HL-60 (cell line): ENCODE measurements around the gene DBX1.

ENCODE experiments used
- DNase-seq, 2 experiments: peaks; one replicate each; pipeline ENCODE4 v3.0.0-alpha.2; 2010 to 2020; ENCODE audit warnings: low read depth in 1 of 2, low spot score in 1 of 2
- H3K27ac ChIP-seq: fragments of 250-450 bp; sonication (Bioruptor Pico); replicated peaks from 2 replicates; pipeline ENCODE4 v1.5.1; 2020; ENCODE audit warnings: mild to moderate bottlenecking, moderate library complexity
- H3K27me3 ChIP-seq: fragments of 250-450 bp; sonication (Bioruptor Pico); 2 replicates; pipeline ENCODE4 v1.5.1; 2021; ENCODE audit warnings: mild to moderate bottlenecking, moderate library complexity; ENCODE audit not compliant: insufficient read depth, poor library complexity, severe bottlenecking
- H3K4me3 ChIP-seq: replicated peaks from 2 replicates; pipeline ENCODE4 v1.5.1; 2011; ENCODE audit warnings: mild to moderate bottlenecking, control low read depth, low read length; ENCODE audit not compliant: insufficient read depth
- GABPA ChIP-seq: IDR thresholded peaks from 2 replicates; pipeline ENCODE4 v1.6.1; 2012; ENCODE audit warnings: low read depth
- POLR2AphosphoS5 ChIP-seq: IDR thresholded peaks from 2 replicates; pipeline ENCODE4 v1.6.1; 2012; ENCODE audit warnings: low read depth
- SPI1 ChIP-seq: IDR thresholded peaks from 2 replicates; pipeline ENCODE4 v1.6.1; 2012; ENCODE audit warnings: low read depth, mild to moderate bottlenecking, borderline replicate concordance
- long read RNA-seq: library from polyadenylated mRNA; unstranded; transcript quantifications from one replicate; pipeline ENCODE4 v2.0.0, GENCODE V29; 2020
- TF ChIP-seq, protein P1 (sequence below): IDR thresholded peaks from one replicate; pipeline ENCODE4 v1.5.1; 2011; ENCODE audit warnings: low read length, control low read depth, inconsistent platforms; ENCODE audit not compliant: insufficient read depth
- TF ChIP-seq, protein P2 (sequence below): IDR thresholded peaks from 2 replicates; pipeline ENCODE4 v1.6.1; 2012; ENCODE audit warnings: low read depth; ENCODE audit not compliant: insufficient replicate concordance

Gene DBX1, protein sequence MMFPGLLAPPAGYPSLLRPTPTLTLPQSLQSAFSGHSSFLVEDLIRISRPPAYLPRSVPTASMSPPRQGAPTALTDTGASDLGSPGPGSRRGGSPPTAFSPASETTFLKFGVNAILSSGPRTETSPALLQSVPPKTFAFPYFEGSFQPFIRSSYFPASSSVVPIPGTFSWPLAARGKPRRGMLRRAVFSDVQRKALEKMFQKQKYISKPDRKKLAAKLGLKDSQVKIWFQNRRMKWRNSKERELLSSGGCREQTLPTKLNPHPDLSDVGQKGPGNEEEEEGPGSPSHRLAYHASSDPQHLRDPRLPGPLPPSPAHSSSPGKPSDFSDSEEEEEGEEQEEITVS
- long read RNA-seq, result 0 reads

DNA sequence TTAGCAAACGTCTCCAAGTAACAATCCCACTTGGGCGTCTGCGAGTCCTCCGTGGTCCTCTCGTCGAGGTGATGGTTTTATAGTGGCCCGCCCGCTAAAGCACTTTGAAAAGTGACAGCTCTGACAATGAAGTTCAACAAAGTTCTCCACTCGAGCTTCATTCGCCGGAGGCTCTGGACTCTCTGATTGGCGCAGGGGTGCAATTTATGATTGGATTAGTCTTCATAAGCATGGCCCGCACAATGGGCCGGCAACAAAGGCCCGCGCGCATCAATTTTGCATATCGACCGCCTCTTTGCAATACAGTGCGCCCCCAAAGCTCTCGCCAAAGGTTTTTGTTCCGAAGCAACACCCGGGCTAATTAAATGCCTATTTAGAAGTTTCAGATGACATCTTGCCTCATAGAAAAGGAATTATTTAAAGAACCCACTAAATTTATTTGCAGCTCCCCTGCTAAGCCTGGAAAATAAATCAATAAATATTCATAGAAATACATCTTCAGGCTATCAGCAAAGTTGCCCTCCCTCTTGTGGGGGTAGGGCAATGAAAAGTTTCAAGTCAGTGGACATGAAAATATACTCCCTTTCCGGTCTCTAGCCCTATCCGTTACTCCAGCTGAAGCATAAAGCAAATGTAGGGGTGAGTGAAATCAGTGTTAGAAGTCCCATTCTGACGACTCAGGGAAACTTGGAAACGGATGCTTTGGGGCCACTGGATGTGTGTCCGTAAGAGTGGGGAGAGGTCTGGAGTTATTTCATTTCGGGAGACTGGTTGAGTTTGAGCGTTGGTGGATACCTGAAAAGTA, at the start of gene DBX1:
Gene DBX1 (minus strand): TSS at position 51 of the 805 bp plus-strand sequence. CDS start 151 bp downstream, outside the sequence.
- H3K27me3 ChIP-seq, result peaks cover 73% of the 10 kb centered on the region
- no peak within 1 kb of the TSS for H3K27ac ChIP-seq
- TF ChIP-seq, protein P1, sequence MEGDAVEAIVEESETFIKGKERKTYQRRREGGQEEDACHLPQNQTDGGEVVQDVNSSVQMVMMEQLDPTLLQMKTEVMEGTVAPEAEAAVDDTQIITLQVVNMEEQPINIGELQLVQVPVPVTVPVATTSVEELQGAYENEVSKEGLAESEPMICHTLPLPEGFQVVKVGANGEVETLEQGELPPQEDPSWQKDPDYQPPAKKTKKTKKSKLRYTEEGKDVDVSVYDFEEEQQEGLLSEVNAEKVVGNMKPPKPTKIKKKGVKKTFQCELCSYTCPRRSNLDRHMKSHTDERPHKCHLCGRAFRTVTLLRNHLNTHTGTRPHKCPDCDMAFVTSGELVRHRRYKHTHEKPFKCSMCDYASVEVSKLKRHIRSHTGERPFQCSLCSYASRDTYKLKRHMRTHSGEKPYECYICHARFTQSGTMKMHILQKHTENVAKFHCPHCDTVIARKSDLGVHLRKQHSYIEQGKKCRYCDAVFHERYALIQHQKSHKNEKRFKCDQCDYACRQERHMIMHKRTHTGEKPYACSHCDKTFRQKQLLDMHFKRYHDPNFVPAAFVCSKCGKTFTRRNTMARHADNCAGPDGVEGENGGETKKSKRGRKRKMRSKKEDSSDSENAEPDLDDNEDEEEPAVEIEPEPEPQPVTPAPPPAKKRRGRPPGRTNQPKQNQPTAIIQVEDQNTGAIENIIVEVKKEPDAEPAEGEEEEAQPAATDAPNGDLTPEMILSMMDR, result no peak
- TF ChIP-seq GABPA (no peak), SPI1 (no peak), POLR2AphosphoS5 (no peak)
- TF ChIP-seq, protein P2, sequence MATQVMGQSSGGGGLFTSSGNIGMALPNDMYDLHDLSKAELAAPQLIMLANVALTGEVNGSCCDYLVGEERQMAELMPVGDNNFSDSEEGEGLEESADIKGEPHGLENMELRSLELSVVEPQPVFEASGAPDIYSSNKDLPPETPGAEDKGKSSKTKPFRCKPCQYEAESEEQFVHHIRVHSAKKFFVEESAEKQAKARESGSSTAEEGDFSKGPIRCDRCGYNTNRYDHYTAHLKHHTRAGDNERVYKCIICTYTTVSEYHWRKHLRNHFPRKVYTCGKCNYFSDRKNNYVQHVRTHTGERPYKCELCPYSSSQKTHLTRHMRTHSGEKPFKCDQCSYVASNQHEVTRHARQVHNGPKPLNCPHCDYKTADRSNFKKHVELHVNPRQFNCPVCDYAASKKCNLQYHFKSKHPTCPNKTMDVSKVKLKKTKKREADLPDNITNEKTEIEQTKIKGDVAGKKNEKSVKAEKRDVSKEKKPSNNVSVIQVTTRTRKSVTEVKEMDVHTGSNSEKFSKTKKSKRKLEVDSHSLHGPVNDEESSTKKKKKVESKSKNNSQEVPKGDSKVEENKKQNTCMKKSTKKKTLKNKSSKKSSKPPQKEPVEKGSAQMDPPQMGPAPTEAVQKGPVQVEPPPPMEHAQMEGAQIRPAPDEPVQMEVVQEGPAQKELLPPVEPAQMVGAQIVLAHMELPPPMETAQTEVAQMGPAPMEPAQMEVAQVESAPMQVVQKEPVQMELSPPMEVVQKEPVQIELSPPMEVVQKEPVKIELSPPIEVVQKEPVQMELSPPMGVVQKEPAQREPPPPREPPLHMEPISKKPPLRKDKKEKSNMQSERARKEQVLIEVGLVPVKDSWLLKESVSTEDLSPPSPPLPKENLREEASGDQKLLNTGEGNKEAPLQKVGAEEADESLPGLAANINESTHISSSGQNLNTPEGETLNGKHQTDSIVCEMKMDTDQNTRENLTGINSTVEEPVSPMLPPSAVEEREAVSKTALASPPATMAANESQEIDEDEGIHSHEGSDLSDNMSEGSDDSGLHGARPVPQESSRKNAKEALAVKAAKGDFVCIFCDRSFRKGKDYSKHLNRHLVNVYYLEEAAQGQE, result no peak
- DNase-seq, result no peak
- no peak within 1 kb of the TSS for H3K4me3 ChIP-seq

DNA sequence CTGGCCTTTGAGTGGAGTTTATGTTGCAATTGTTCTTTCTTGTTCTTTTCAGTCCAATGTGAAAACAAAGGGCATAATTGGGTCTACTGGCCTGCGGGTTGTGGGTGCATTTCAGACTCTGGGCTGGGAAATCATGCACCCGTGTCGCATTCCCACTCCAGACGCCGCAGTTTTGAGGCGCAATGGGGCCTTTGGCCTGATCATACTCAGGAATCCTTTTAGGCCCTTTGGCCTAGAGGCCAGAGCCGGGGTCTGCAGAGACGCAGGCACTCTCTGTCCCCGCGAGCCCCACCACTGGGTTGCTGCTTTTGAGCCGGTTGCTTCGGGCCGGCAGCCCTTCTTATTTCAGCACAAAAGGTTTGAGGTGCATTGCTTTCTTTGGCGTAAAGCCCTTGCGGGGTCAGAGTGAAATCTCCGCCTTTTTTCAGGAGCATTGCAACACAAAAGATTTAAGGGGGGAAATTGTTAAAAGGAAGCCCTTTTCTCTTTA, 48.4 kb upstream of the DBX1 start:
- H3K27ac ChIP-seq, result no peak overlapping the region
- no peak for TF ChIP-seq GABPA
- TF ChIP-seq, protein P1, result no peak
- TF ChIP-seq POLR2AphosphoS5, result no peak
- TF ChIP-seq, protein P2, result no peak
- TF ChIP-seq SPI1, result no peak
- no peak overlapping the region for H3K4me3 ChIP-seq
- H3K27me3 ChIP-seq, result peaks cover 26% of the 10 kb centered on the region
- no peak for DNase-seq

DNA sequence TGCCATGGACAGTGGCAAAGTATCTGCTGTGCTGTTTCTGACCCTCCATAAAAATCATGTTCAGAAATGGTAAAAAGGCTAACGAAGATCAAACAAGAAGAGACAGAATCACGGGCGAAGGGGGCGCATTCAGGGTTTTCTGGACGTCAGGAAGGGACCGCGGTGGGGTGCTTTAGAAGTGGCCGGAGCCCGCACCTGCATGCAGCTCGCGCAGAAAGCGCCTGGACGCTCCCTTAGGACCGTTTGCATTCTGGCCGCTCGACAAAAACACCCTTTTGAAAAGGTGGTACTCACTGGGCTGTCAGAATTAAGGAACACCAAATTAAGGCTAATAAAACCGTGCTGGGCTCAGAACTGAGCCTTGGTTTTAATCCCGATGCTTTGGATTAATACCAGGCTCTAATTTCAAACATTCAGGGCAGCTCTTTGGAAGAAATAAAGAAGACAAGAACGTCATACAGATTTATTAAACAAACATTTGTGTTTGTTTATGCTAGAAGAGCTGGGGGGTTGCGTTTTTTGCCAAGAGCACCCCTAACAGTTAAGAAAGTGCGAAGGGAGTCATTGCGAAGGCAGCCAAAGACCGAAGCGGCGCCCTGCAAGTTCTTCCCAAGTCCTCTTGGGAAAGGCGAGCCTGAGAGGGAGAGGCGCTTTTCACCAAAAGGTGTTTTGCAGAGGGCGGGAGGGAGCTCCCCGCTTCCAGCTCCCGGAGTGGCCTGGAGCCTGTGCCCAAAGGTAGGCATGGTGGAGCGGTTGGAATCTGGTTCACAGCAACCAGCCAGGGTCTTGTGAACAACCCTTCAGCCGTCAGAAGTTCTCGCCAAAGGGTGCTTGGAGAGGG, 47.7 kb upstream of the DBX1 start:
- H3K27me3 ChIP-seq, result peaks cover 26% of the 10 kb centered on the region
- no peak for DNase-seq
- TF ChIP-seq GABPA, result no peak
- no peak for TF ChIP-seq POLR2AphosphoS5
- TF ChIP-seq, protein P2, result no peak
- TF ChIP-seq SPI1, result no peak
- TF ChIP-seq, protein P1, result no peak
- no peak overlapping the region for H3K4me3 ChIP-seq
- H3K27ac ChIP-seq, result no peak overlapping the region
